22Rv1 (cell line): ENCODE results near the gene CFAP99.

ENCODE experiments used
- CTCF ChIP-seq: fragments of 450-650 bp; IDR thresholded peaks from 2 replicates; pipeline ENCODE4 v1.5.1; 2017; ENCODE audit warnings: mild to moderate bottlenecking
- ZFX ChIP-seq: fragments of 450-650 bp; IDR thresholded peaks from 2 replicates; pipeline ENCODE4 v1.6.1; 2017; ENCODE audit warnings: antibody characterized with exemption, borderline replicate concordance

- TF ChIP-seq CTCF = no peak
- no peak for TF ChIP-seq ZFX
Measured at GRCh38 chr4:2489841-2490552, 71.2 kb downstream of the CFAP99 start.
